ENCODE results near the gene KIAA1328.

Gene KIAA1328

GRCh38 chr18:37199741-37200140, 370.8 kb downstream of the KIAA1328 start:
- Histone ChIP-seq H3K4me3 (ENCODE audit: low read depth, low read length) (no peak overlapping the region), H3K36me3 (ENCODE audit: insufficient read depth, low read length) (no peaks in the 10 kb centered on the region), H3K4me1 (ENCODE audit: control insufficient read depth, insufficient read depth, low read length, unreplicated experiment) (no peaks in the 10 kb centered on the region), H3K27me3 (ENCODE audit: insufficient read depth, low read length) (no peaks in the 10 kb centered on the region), H2AFZ (ENCODE audit: low read length, unreplicated experiment) (no peak overlapping the region), H3K79me2 (ENCODE audit: control insufficient read depth, insufficient read depth, low read length, unreplicated experiment) (no peaks in the 10 kb centered on the region), H3K27ac (ENCODE audit: low read depth, low read length) (no peak overlapping the region)

- Histone ChIP-seq H3K27ac (ENCODE audit: low read depth, low read length) (no peak overlapping the region), H2AFZ (ENCODE audit: low read length, unreplicated experiment) (no peak overlapping the region), H3K36me3 (ENCODE audit: insufficient read depth, low read length) (no peaks in the 10 kb centered on the region), H3K4me3 (ENCODE audit: low read depth, low read length) (no peak overlapping the region), H3K4me1 (ENCODE audit: control insufficient read depth, insufficient read depth, low read length, unreplicated experiment) (no peaks in the 10 kb centered on the region), H3K27me3 (ENCODE audit: insufficient read depth, low read length) (no peaks in the 10 kb centered on the region), H3K79me2 (ENCODE audit: control insufficient read depth, insufficient read depth, low read length, unreplicated experiment) (no peaks in the 10 kb centered on the region)
Measured at GRCh38 chr18:37207343-37207742, 378.4 kb downstream of the KIAA1328 start.

- no peaks in the 10 kb centered on the region for H3K4me1 ChIP-seq (ENCODE audit: control insufficient read depth, insufficient read depth, low read length, unreplicated experiment)
- H3K27ac ChIP-seq (ENCODE audit: low read depth, low read length), result no peak overlapping the region
- H2AFZ ChIP-seq (ENCODE audit: low read length, unreplicated experiment), result no peak overlapping the region
- no peaks in the 10 kb centered on the region for H3K79me2 ChIP-seq (ENCODE audit: control insufficient read depth, insufficient read depth, low read length, unreplicated experiment)
- H3K4me3 ChIP-seq (ENCODE audit: low read depth, low read length), result no peak overlapping the region
- H3K27me3 ChIP-seq (ENCODE audit: insufficient read depth, low read length), result no peaks in the 10 kb centered on the region
- no peaks in the 10 kb centered on the region for H3K36me3 ChIP-seq (ENCODE audit: insufficient read depth, low read length)
Measured at GRCh38 chr18:37210781-37211180, 381.9 kb downstream of the KIAA1328 start.

GRCh38 chr18:37218022-37218590, 389.2 kb downstream of the KIAA1328 start:
- no peaks in the 10 kb centered on the region for H3K79me2 ChIP-seq (ENCODE audit: control insufficient read depth, insufficient read depth, low read length, unreplicated experiment)
- no peak overlapping the region for H3K27ac ChIP-seq (ENCODE audit: low read depth, low read length)
- H3K36me3 ChIP-seq (ENCODE audit: insufficient read depth, low read length), result no peaks in the 10 kb centered on the region
- H2AFZ ChIP-seq (ENCODE audit: low read length, unreplicated experiment), result no peak overlapping the region
- H3K4me3 ChIP-seq (ENCODE audit: low read depth, low read length), result no peak overlapping the region
- H3K27me3 ChIP-seq (ENCODE audit: insufficient read depth, low read length), result no peaks in the 10 kb centered on the region
- no peaks in the 10 kb centered on the region for H3K4me1 ChIP-seq (ENCODE audit: control insufficient read depth, insufficient read depth, low read length, unreplicated experiment)

- Histone ChIP-seq H3K27me3 (ENCODE audit: insufficient read depth, low read length) (no peaks in the 10 kb centered on the region), H3K79me2 (ENCODE audit: control insufficient read depth, insufficient read depth, low read length, unreplicated experiment) (no peaks in the 10 kb centered on the region), H3K36me3 (ENCODE audit: insufficient read depth, low read length) (no peaks in the 10 kb centered on the region), H3K4me1 (ENCODE audit: control insufficient read depth, insufficient read depth, low read length, unreplicated experiment) (no peaks in the 10 kb centered on the region), H2AFZ (ENCODE audit: low read length, unreplicated experiment) (no peak overlapping the region), H3K27ac (ENCODE audit: low read depth, low read length) (no peak overlapping the region), H3K4me3 (ENCODE audit: low read depth, low read length) (no peak overlapping the region)
Measured at GRCh38 chr18:37219257-37219656, 390.3 kb downstream of the KIAA1328 start.

GRCh38 chr18:37222354-37222998, 393.5 kb downstream of the KIAA1328 start:
- H3K27me3 ChIP-seq (ENCODE audit: insufficient read depth, low read length), result no peaks in the 10 kb centered on the region
- H3K4me3 ChIP-seq (ENCODE audit: low read depth, low read length), result no peak overlapping the region
- H3K36me3 ChIP-seq (ENCODE audit: insufficient read depth, low read length), result no peaks in the 10 kb centered on the region
- no peak overlapping the region for H2AFZ ChIP-seq (ENCODE audit: low read length, unreplicated experiment)
- no peaks in the 10 kb centered on the region for H3K4me1 ChIP-seq (ENCODE audit: control insufficient read depth, insufficient read depth, low read length, unreplicated experiment)
- no peak overlapping the region for H3K27ac ChIP-seq (ENCODE audit: low read depth, low read length)
- H3K79me2 ChIP-seq (ENCODE audit: control insufficient read depth, insufficient read depth, low read length, unreplicated experiment), result no peaks in the 10 kb centered on the region

GRCh38 chr18:37222999-37223378, 394.1 kb downstream of the KIAA1328 start:
- no peak overlapping the region for H2AFZ ChIP-seq (ENCODE audit: low read length, unreplicated experiment)
- no peaks in the 10 kb centered on the region for H3K36me3 ChIP-seq (ENCODE audit: insufficient read depth, low read length)
- no peak overlapping the region for H3K27ac ChIP-seq (ENCODE audit: low read depth, low read length)
- no peaks in the 10 kb centered on the region for H3K27me3 ChIP-seq (ENCODE audit: insufficient read depth, low read length)
- no peaks in the 10 kb centered on the region for H3K4me1 ChIP-seq (ENCODE audit: control insufficient read depth, insufficient read depth, low read length, unreplicated experiment)
- no peak overlapping the region for H3K4me3 ChIP-seq (ENCODE audit: low read depth, low read length)
- no peaks in the 10 kb centered on the region for H3K79me2 ChIP-seq (ENCODE audit: control insufficient read depth, insufficient read depth, low read length, unreplicated experiment)

- Histone ChIP-seq H3K27ac (ENCODE audit: low read depth, low read length) (no peak overlapping the region), H3K27me3 (ENCODE audit: insufficient read depth, low read length) (no peaks in the 10 kb centered on the region), H2AFZ (ENCODE audit: low read length, unreplicated experiment) (no peak overlapping the region), H3K36me3 (ENCODE audit: insufficient read depth, low read length) (no peaks in the 10 kb centered on the region), H3K4me3 (ENCODE audit: low read depth, low read length) (no peak overlapping the region), H3K79me2 (ENCODE audit: control insufficient read depth, insufficient read depth, low read length, unreplicated experiment) (no peaks in the 10 kb centered on the region), H3K4me1 (ENCODE audit: control insufficient read depth, insufficient read depth, low read length, unreplicated experiment) (no peaks in the 10 kb centered on the region)
Measured at GRCh38 chr18:37225279-37225678, 396.4 kb downstream of the KIAA1328 start.

GRCh38 chr18:37230768-37231167, 401.8 kb downstream of the KIAA1328 start:
- Histone ChIP-seq H3K27me3 (ENCODE audit: insufficient read depth, low read length) (no peaks in the 10 kb centered on the region), H3K4me1 (ENCODE audit: control insufficient read depth, insufficient read depth, low read length, unreplicated experiment) (no peaks in the 10 kb centered on the region), H2AFZ (ENCODE audit: low read length, unreplicated experiment) (no peak overlapping the region), H3K36me3 (ENCODE audit: insufficient read depth, low read length) (no peaks in the 10 kb centered on the region), H3K4me3 (ENCODE audit: low read depth, low read length) (no peak overlapping the region), H3K79me2 (ENCODE audit: control insufficient read depth, insufficient read depth, low read length, unreplicated experiment) (no peaks in the 10 kb centered on the region), H3K27ac (ENCODE audit: low read depth, low read length) (no peak overlapping the region)

- no peak overlapping the region for H2AFZ ChIP-seq (ENCODE audit: low read length, unreplicated experiment)
- H3K27ac ChIP-seq (ENCODE audit: low read depth, low read length), result no peak overlapping the region
- H3K79me2 ChIP-seq (ENCODE audit: control insufficient read depth, insufficient read depth, low read length, unreplicated experiment), result no peaks in the 10 kb centered on the region
- H3K36me3 ChIP-seq (ENCODE audit: insufficient read depth, low read length), result no peaks in the 10 kb centered on the region
- H3K4me3 ChIP-seq (ENCODE audit: low read depth, low read length), result no peak overlapping the region
- no peaks in the 10 kb centered on the region for H3K4me1 ChIP-seq (ENCODE audit: control insufficient read depth, insufficient read depth, low read length, unreplicated experiment)
- H3K27me3 ChIP-seq (ENCODE audit: insufficient read depth, low read length), result no peaks in the 10 kb centered on the region
Measured at GRCh38 chr18:37231251-37231650, 402.3 kb downstream of the KIAA1328 start.

GRCh38 chr18:37235583-37235982, 406.7 kb downstream of the KIAA1328 start:
- Histone ChIP-seq H3K36me3 (ENCODE audit: insufficient read depth, low read length) (no peaks in the 10 kb centered on the region), H3K4me3 (ENCODE audit: low read depth, low read length) (no peak overlapping the region), H3K79me2 (ENCODE audit: control insufficient read depth, insufficient read depth, low read length, unreplicated experiment) (no peaks in the 10 kb centered on the region), H3K27me3 (ENCODE audit: insufficient read depth, low read length) (0 out of 2 replicates have a peak, but pooled peaks cover 6% of the 10 kb centered on the region), H2AFZ (ENCODE audit: low read length, unreplicated experiment) (no peak overlapping the region), H3K4me1 (ENCODE audit: control insufficient read depth, insufficient read depth, low read length, unreplicated experiment) (no peaks in the 10 kb centered on the region), H3K27ac (ENCODE audit: low read depth, low read length) (no peak overlapping the region)

Measured in ACC112 (cell line).